Mesenchymal stem cell (in vitro differentiated cells and primary cell): Measurements from ENCODE around the gene UPP1.

ENCODE experiments used
- DNase-seq: peaks from one replicate; pipeline ENCODE4 v3.0.0-alpha.2; 2013
- H2AFZ ChIP-seq: one replicate; pipeline ENCODE4 v1.6.1; 2013; ENCODE audit warnings: low read depth, mild to moderate bottlenecking, control low read depth, inconsistent platforms, low read length, moderate library complexity
- H2AK5ac ChIP-seq: 2 replicates; pipeline ENCODE4 v1.6.1; 2013; ENCODE audit warnings: low read length, moderate library complexity, mild to moderate bottlenecking, inconsistent platforms; ENCODE audit not compliant: severe bottlenecking
- H2BK120ac ChIP-seq: one replicate; pipeline ENCODE4 v1.6.1; 2013; ENCODE audit warnings: low read depth, mild to moderate bottlenecking, inconsistent platforms, low read length, moderate library complexity
- H2BK12ac ChIP-seq, 2 experiments: one replicate each; pipeline ENCODE4 v1.6.1; 2013; ENCODE audit warnings: inconsistent platforms in 2 of 2, low read length in 2 of 2, mild to moderate bottlenecking in 2 of 2, moderate library complexity in 2 of 2, control low read depth in 1 of 2
- H2BK15ac ChIP-seq: one replicate; pipeline ENCODE4 v1.6.1; 2013; ENCODE audit warnings: mild to moderate bottlenecking, low read depth, inconsistent platforms; ENCODE audit not compliant: poor library complexity, severe bottlenecking
- H2BK5ac ChIP-seq: 2 replicates; pipeline ENCODE4 v1.6.1; 2013; ENCODE audit warnings: low read depth, mild to moderate bottlenecking, low read length, control low read depth, inconsistent platforms; ENCODE audit not compliant: poor library complexity, severe bottlenecking
- H3K14ac ChIP-seq, 2 experiments: one replicate each; pipeline ENCODE4 v1.6.1; 2013; ENCODE audit warnings: inconsistent platforms in 2 of 2, low read length in 2 of 2, control low read depth in 1 of 2, mild to moderate bottlenecking in 1 of 2, moderate library complexity in 1 of 2
- H3K18ac ChIP-seq, 2 experiments: one replicate each; pipeline ENCODE4 v1.6.1; 2013; ENCODE audit warnings: inconsistent platforms in 2 of 2, low read length in 2 of 2, control low read depth in 1 of 2, low read depth in 1 of 2, mild to moderate bottlenecking in 1 of 2
- H3K23ac ChIP-seq, 2 experiments: one replicate each; pipeline ENCODE4 v1.6.1; 2013; ENCODE audit warnings: inconsistent platforms in 2 of 2, low read length in 2 of 2, mild to moderate bottlenecking in 2 of 2, moderate library complexity in 2 of 2, control low read depth in 1 of 2
- H3K27ac ChIP-seq: 2 replicates; pipeline ENCODE4 v1.5.1; 2013; ENCODE audit warnings: mild to moderate bottlenecking, moderate library complexity, low read length, control low read depth, inconsistent platforms; ENCODE audit not compliant: poor library complexity, severe bottlenecking
- H3K27me3 ChIP-seq, 2 experiments: 2 replicates each; pipeline versions ENCODE4 v1.6.1 to v1.7.0; 2013; ENCODE audit warnings: low read length in 2 of 2, mild to moderate bottlenecking in 2 of 2, moderate library complexity in 2 of 2, control low read depth in 1 of 2, inconsistent platforms in 1 of 2; ENCODE audit not compliant: control insufficient read depth in 1 of 2, insufficient read depth in 1 of 2
- H3K36me3 ChIP-seq, 2 experiments: 2 replicates each; pipeline versions ENCODE4 v1.6.1 to v1.7.0; 2013; ENCODE audit warnings: low read length in 2 of 2, control low read depth in 1 of 2, inconsistent platforms in 1 of 2, low read depth in 1 of 2, mild to moderate bottlenecking in 1 of 2; ENCODE audit not compliant: insufficient read depth in 2 of 2, control insufficient read depth in 1 of 2
- H3K4ac ChIP-seq, 2 experiments: one replicate each; pipeline ENCODE4 v1.6.1; 2013; ENCODE audit warnings: inconsistent platforms in 2 of 2, low read length in 2 of 2, mild to moderate bottlenecking in 2 of 2, moderate library complexity in 2 of 2, control low read depth in 1 of 2, low read depth in 1 of 2
- H3K4me1 ChIP-seq: 2 replicates; pipeline ENCODE4 v1.6.1; 2013; ENCODE audit warnings: low read depth, low read length, control low read depth; ENCODE audit not compliant: control insufficient read depth, insufficient read depth
- H3K4me2 ChIP-seq: 2 replicates; pipeline ENCODE4 v1.6.1; 2013; ENCODE audit warnings: low read length, mild to moderate bottlenecking, inconsistent platforms; ENCODE audit not compliant: poor library complexity, severe bottlenecking
- H3K4me3 ChIP-seq, 2 experiments: 2 replicates each; pipeline versions ENCODE4 v1.5.1 to v1.7.0; 2013; ENCODE audit warnings: low read length in 2 of 2, mild to moderate bottlenecking in 2 of 2, control low read depth in 1 of 2, low read depth in 1 of 2; ENCODE audit not compliant: insufficient read depth in 1 of 2
- H3K79me1 ChIP-seq: replicated peaks from 2 replicates; pipeline ENCODE4 v1.6.1; 2013; ENCODE audit warnings: mild to moderate bottlenecking, control low read depth, low read length, inconsistent platforms; ENCODE audit not compliant: poor library complexity, severe bottlenecking
- H3K9ac ChIP-seq: 2 replicates; pipeline ENCODE4 v1.7.0; 2013; ENCODE audit warnings: mild to moderate bottlenecking, low read length, moderate library complexity
- H3K9me3 ChIP-seq: 2 replicates; pipeline ENCODE4 v1.7.0; 2013; ENCODE audit warnings: mild to moderate bottlenecking, low read length; ENCODE audit not compliant: control insufficient read depth
- H4K8ac ChIP-seq: one replicate; pipeline ENCODE4 v1.6.1; 2013; ENCODE audit warnings: inconsistent platforms, mild to moderate bottlenecking, low read length, moderate library complexity
- H4K91ac ChIP-seq: one replicate; pipeline ENCODE4 v1.6.1; 2013; ENCODE audit warnings: mild to moderate bottlenecking, low read length, inconsistent platforms
- WGBS: methylation state at CpG from one replicate; pipeline ENCODE4 v1.1.7; 2013; ENCODE audit warnings: mixed read lengths; 5-methylcytosine and 5-hydroxymethylcytosine counted together

Gene UPP1

GRCh38 chr7:48084727-48085432, 4.2 kb upstream of the UPP1 start:
- Histone ChIP-seq H2BK5ac (no peak overlapping the region), H3K36me3 (no peaks in the 10 kb centered on the region), H4K91ac (no peak overlapping the region), H2BK12ac (peak overlapping the region; percentile 45 to 92), H4K8ac (no peak overlapping the region), H3K18ac (peak overlapping the region in 1 of 2 experiments; percentile 37), H3K9ac (peak overlapping the region; percentile 70), H3K4me2 (peak overlapping the region; percentile 17), H3K27ac (peak overlapping the region; percentile 87), H3K14ac (no peak overlapping the region), H2AFZ (no peak overlapping the region), H3K27me3 (peaks cover 0 to under 1% of the 10 kb centered on the region in 2 experiments), H2BK120ac (peak overlapping the region; percentile 64), H3K9me3 (no peaks in the 10 kb centered on the region), H3K23ac (no peak overlapping the region), H3K4me3 (no peak overlapping the region), H2BK15ac (no peak overlapping the region), H3K4ac (peak overlapping the region in 1 of 2 experiments; percentile 92), H3K79me1 (no peaks in the 10 kb centered on the region), H3K4me1 (peaks cover 19% of the 10 kb centered on the region), H2AK5ac (peak overlapping the region; percentile 91)
- WGBS = 11% methylated on average over 7 of the region's 9 CpGs
- DNase-seq = peak; percentile 99

DNA sequence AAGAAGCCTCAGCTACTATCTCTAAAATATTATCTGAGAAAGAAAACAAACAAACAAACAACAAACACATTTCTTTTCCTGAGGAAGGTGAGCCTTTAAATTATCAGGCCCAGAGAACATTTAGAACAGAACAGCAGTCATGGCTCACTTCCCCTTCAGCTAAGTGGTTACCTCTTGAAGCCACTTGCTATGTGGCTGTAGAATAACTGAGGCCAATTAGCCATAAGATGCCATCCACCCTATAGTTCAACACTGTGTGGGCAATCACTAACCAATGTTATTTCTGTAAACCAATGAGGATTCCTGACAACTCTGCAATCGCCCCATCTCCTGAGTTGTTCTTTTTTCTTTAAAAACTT, 3.7 kb upstream of the UPP1 start:
- H2BK5ac ChIP-seq = peak overlapping the region; percentile 0
- peak overlapping the region; percentile 17 for H3K4me2 ChIP-seq
- no peak overlapping the region for H2BK15ac ChIP-seq
- no peaks in the 10 kb centered on the region for H3K36me3 ChIP-seq
- no peak overlapping the region for H3K4me3 ChIP-seq
- no peak overlapping the region for H4K91ac ChIP-seq
- H3K79me1 ChIP-seq = no peaks in the 10 kb centered on the region
- no peak overlapping the region for H2BK120ac ChIP-seq
- peak overlapping the region; percentile 54 to 55 for H3K18ac ChIP-seq
- H3K4me1 ChIP-seq = peaks cover 19% of the 10 kb centered on the region
- peak overlapping the region; percentile 59 to 82 for H2BK12ac ChIP-seq
- peak overlapping the region; percentile 2 for H2AK5ac ChIP-seq
- WGBS = 39% methylated on average over 1 of the region's 1 CpG
- no peak for DNase-seq
- no peak overlapping the region for H3K23ac ChIP-seq
- no peak overlapping the region for H3K14ac ChIP-seq
- no peaks in the 10 kb centered on the region for H3K9me3 ChIP-seq
- no peak overlapping the region for H2AFZ ChIP-seq
- no peak overlapping the region for H3K4ac ChIP-seq
- no peak overlapping the region for H4K8ac ChIP-seq
- no peaks in the 10 kb centered on the region for H3K27me3 ChIP-seq
- peak overlapping the region; percentile 87 for H3K27ac ChIP-seq
- peak overlapping the region; percentile 70 for H3K9ac ChIP-seq

DNA sequence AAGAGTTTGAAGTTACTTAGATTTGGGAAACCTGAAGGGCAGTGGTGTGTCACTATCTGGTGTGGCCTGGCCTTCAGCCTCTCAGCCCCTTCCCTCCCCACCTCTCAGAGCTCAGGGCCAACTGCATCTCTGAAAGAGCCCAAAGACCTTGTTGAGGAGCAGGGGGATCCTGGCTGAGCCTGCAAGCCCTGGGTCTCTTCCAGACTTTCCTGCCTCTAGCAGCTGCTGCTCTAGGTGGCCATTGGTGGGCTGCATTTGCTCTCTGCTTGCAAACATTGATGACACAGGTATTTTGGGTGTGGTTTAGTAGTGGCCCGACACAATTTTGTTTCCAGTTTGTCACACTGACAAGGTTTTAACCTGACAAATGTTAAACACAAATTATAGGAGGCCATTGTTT, 3.1 kb upstream of the UPP1 start:
- Histone ChIP-seq H3K4me1 (peaks cover 19% of the 10 kb centered on the region), H2AK5ac (peak overlapping the region; percentile 2), H3K23ac (no peak overlapping the region), H3K4me2 (no peak overlapping the region), H3K79me1 (no peaks in the 10 kb centered on the region), H2BK120ac (peak overlapping the region; percentile 75), H3K9me3 (no peaks in the 10 kb centered on the region), H2BK15ac (peak overlapping the region; percentile 75), H3K18ac (peak overlapping the region; percentile 55 to 62), H3K4ac (peak overlapping the region in 1 of 2 experiments; percentile 57), H4K91ac (peak overlapping the region; percentile 45), H4K8ac (peak overlapping the region; percentile 54), H3K14ac (peak overlapping the region in 1 of 2 experiments; percentile 5), H3K27me3 (no peaks in the 10 kb centered on the region), H3K36me3 (peaks cover 0 to 4% of the 10 kb centered on the region in 2 experiments), H3K27ac (peak overlapping the region; percentile 87), H3K9ac (peak overlapping the region; percentile 70), H2BK12ac (peak overlapping the region; percentile 91), H3K4me3 (no peak overlapping the region), H2AFZ (no peak overlapping the region), H2BK5ac (peak overlapping the region; percentile 0)
- DNase-seq = no peak
- 67% methylated on average over 1 of the region's 1 CpG for WGBS

- H3K27me3 ChIP-seq = no peaks in the 10 kb centered on the region
- WGBS = 53% methylated on average over 7 of the region's 7 CpGs
Observed at GRCh38 chr7:48087349-48087748, 1.7 kb upstream of the UPP1 start.

More at GRCh38 chr7:48087349-48087748, 1.7 kb upstream of the UPP1 start:
- no peak overlapping the region for H3K14ac ChIP-seq
- no peak overlapping the region for H3K23ac ChIP-seq
- H2BK120ac ChIP-seq = peak overlapping the region; percentile 89
- H2AK5ac ChIP-seq = peak overlapping the region; percentile 87
- H4K91ac ChIP-seq = peak overlapping the region; percentile 74
- H2BK12ac ChIP-seq = peak overlapping the region; percentile 18 to 28
- peak overlapping the region; percentile 12 for H2BK15ac ChIP-seq
- peak overlapping the region; percentile 31 to 55 for H3K18ac ChIP-seq
- H3K4me3 ChIP-seq = no peak overlapping the region
- peak overlapping the region; percentile 67 for H3K9ac ChIP-seq
- H3K79me1 ChIP-seq = peaks cover 10% of the 10 kb centered on the region
- H2AFZ ChIP-seq = no peak overlapping the region
- H3K4me2 ChIP-seq = no peak overlapping the region
- H2BK5ac ChIP-seq = no peak overlapping the region
- H3K4me1 ChIP-seq = peaks cover 22% of the 10 kb centered on the region
- peak; percentile 85 for DNase-seq
- H4K8ac ChIP-seq = no peak overlapping the region
- H3K36me3 ChIP-seq = peaks cover 3 to 15% of the 10 kb centered on the region in 2 experiments
- no peaks in the 10 kb centered on the region for H3K9me3 ChIP-seq
- peak overlapping the region; percentile 4 for H3K27ac ChIP-seq
- no peak overlapping the region for H3K4ac ChIP-seq
